Upper lobe of right lung (tissue), 1 donor: ENCODE measurements around the gene UGT2B7. TPM values are rescaled to one million over a fixed set of nuclear protein-coding genes. Genes with fewer than 3 reads are reported as not detected.

Source experiments
- ATAC-seq: fragments of 200-7000 bp; cut with Tn5 transposase; one replicate; pipeline ENCODE4 v1.9.1; 2020; ENCODE audit warnings: mild to moderate bottlenecking, moderate library complexity
- DNase-seq: peaks from one replicate; pipeline ENCODE4 v3.0.0-alpha.2; 2020
- H3K27ac ChIP-seq: fragments of 200-600 bp; one replicate; pipeline ENCODE4 v1.8.0; 2022
- H3K27me3 ChIP-seq: fragments of 200-600 bp; one replicate; pipeline ENCODE4 v1.8.0; 2022; ENCODE audit warnings: mild to moderate bottlenecking
- H3K36me3 ChIP-seq: fragments of 200-600 bp; one replicate; pipeline ENCODE4 v1.8.0; 2022
- H3K4me1 ChIP-seq: fragments of 200-600 bp; one replicate; pipeline ENCODE4 v1.8.0; 2022
- H3K4me3 ChIP-seq: fragments of 200-600 bp; one replicate; pipeline ENCODE4 v1.8.0; 2022; ENCODE audit warnings: mild to moderate bottlenecking
- H3K9me3 ChIP-seq: fragments of 200-600 bp; one replicate; pipeline ENCODE4 v1.8.0; 2022
- CTCF ChIP-seq: fragments of 200-600 bp; IDR thresholded peaks from one replicate; pipeline ENCODE4 v1.8.0; 2022; ENCODE audit warnings: antibody characterized with exemption
- intact Hi-C: fragments of 100-400 bp; cut with DNase I; formaldehyde crosslinking; loops from one replicate; pipeline ENCODE4 v1.11.0; 2022
- total RNA-seq: library from RNA; stranded (reverse); fragmentation: NEBNext Ultra II Directional; extraction: Animal tissue kit (Norgen Biotek cat#: 25700); gene quantifications from one replicate; pipeline ENCODE4 v1.2.1, GENCODE V29; 2021
- donor health status: DM: no; HTN: yes; CAD: no; lungs with severe emphysema.

The UGT2B7 gene
- total RNA-seq, 1 donor from 2014 or later: 0.96 TPM

- TF ChIP-seq CTCF: no peak
- no peaks in the 10 kb centered on the region for H3K9me3 ChIP-seq
- H3K4me3 ChIP-seq: no peak overlapping the region
- H3K36me3 ChIP-seq: no peaks in the 10 kb centered on the region
- intact Hi-C loops: no loop called here
- no peaks in the 10 kb centered on the region for H3K27me3 ChIP-seq
- ATAC-seq (no peak), DNase-seq (no peak)
- no peak overlapping the region for H3K27ac ChIP-seq
- H3K4me1 ChIP-seq: no peaks in the 10 kb centered on the region
Observed at GRCh38 chr4:69124941-69125340, 28.7 kb downstream of the UGT2B7 start.

- DNase-seq (no peak), ATAC-seq (no peak)
- intact Hi-C loops: no loop called here
- Histone ChIP-seq H3K4me3 (no peak overlapping the region), H3K9me3 (no peaks in the 10 kb centered on the region), H3K27ac (no peak overlapping the region), H3K36me3 (no peaks in the 10 kb centered on the region), H3K4me1 (no peaks in the 10 kb centered on the region), H3K27me3 (no peaks in the 10 kb centered on the region)
- no peak for TF ChIP-seq CTCF
Observed at GRCh38 chr4:69126024-69126423, 29.8 kb downstream of the UGT2B7 start.

- ATAC-seq: no peak
- no peaks in the 10 kb centered on the region for H3K4me1 ChIP-seq
- H3K36me3 ChIP-seq: no peaks in the 10 kb centered on the region
- H3K27me3 ChIP-seq: no peaks in the 10 kb centered on the region
- no peaks in the 10 kb centered on the region for H3K9me3 ChIP-seq
- H3K4me3 ChIP-seq: no peak overlapping the region
- DNase-seq: no peak
- no peak for TF ChIP-seq CTCF
- intact Hi-C loops: no loop called here
- H3K27ac ChIP-seq: no peak overlapping the region
Observed at GRCh38 chr4:69133993-69134392, 37.7 kb downstream of the UGT2B7 start.

- Histone ChIP-seq H3K27me3 (no peaks in the 10 kb centered on the region), H3K36me3 (no peaks in the 10 kb centered on the region), H3K27ac (no peak overlapping the region), H3K4me3 (no peak overlapping the region), H3K9me3 (no peaks in the 10 kb centered on the region), H3K4me1 (no peaks in the 10 kb centered on the region)
- intact Hi-C loops: no loop called here
- ATAC-seq (no peak), DNase-seq (no peak)
- TF ChIP-seq CTCF: no peak
Observed at GRCh38 chr4:69134471-69134870, 38.2 kb downstream of the UGT2B7 start.

- Histone ChIP-seq H3K27me3 (no peaks in the 10 kb centered on the region), H3K4me1 (no peaks in the 10 kb centered on the region), H3K27ac (no peak overlapping the region), H3K9me3 (no peaks in the 10 kb centered on the region), H3K4me3 (no peak overlapping the region), H3K36me3 (no peaks in the 10 kb centered on the region)
- no peak for TF ChIP-seq CTCF
- intact Hi-C loops: no loop called here
- no peak for DNase-seq
- no peak for ATAC-seq
Observed at GRCh38 chr4:69141320-69141719, 45.0 kb downstream of the UGT2B7 start.

GRCh38 chr4:69147334-69147733 lies 51.1 kb downstream of the UGT2B7 start:
- ATAC-seq: no peak
- intact Hi-C loops: no loop called here
- H3K4me3 ChIP-seq: no peak overlapping the region

More at GRCh38 chr4:69147334-69147733, 51.1 kb downstream of the UGT2B7 start:
- no peak for DNase-seq
- H3K9me3 ChIP-seq: no peaks in the 10 kb centered on the region
- no peaks in the 10 kb centered on the region for H3K4me1 ChIP-seq
- no peaks in the 10 kb centered on the region for H3K27me3 ChIP-seq
- no peak overlapping the region for H3K27ac ChIP-seq
- H3K36me3 ChIP-seq: no peaks in the 10 kb centered on the region
- TF ChIP-seq CTCF: no peak
